GM23338 (cell line): ENCODE measurements around the gene CCDC68. TPM values are rescaled to one million over a fixed set of nuclear protein-coding genes. Genes with fewer than 3 reads are reported as not detected.

Experiments used
- ATAC-seq: fragments of 200-7000 bp; cut with Tn5 transposase; 3 replicates; pipeline ENCODE4 v1.9.1; 2020
- DNase-seq: peaks from one replicate; pipeline ENCODE4 v3.0.0-alpha.2; 2015; ENCODE audit warnings: low spot score
- H2AFZ ChIP-seq: fragments of 200-600 bp; sonication (generic); 2 replicates; pipeline ENCODE4 v1.8.0; 2016; ENCODE audit warnings: antibody characterized with exemption, mild to moderate bottlenecking, moderate library complexity
- H3F3A ChIP-seq: fragments of 200-600 bp; sonication (generic); replicated peaks from 2 replicates; pipeline ENCODE4 v1.8.0; 2017; ENCODE audit warnings: antibody characterized with exemption, mixed run types, low read depth
- H3K27ac ChIP-seq: fragments of 200-600 bp; sonication (generic); 2 replicates; pipeline ENCODE4 v1.6.1; 2016; ENCODE audit warnings: low read depth
- H3K27me3 ChIP-seq: fragments of 200-600 bp; sonication (generic); 2 replicates; pipeline ENCODE4 v1.8.0; 2016; ENCODE audit warnings: mild to moderate bottlenecking, mixed run types, moderate library complexity; ENCODE audit not compliant: insufficient read depth
- H3K36me3 ChIP-seq: fragments of 200-600 bp; sonication (generic); 2 replicates; pipeline ENCODE4 v1.8.0; 2016; ENCODE audit warnings: mild to moderate bottlenecking; ENCODE audit not compliant: insufficient read depth
- H3K4me1 ChIP-seq: fragments of 200-600 bp; sonication (generic); 2 replicates; pipeline ENCODE4 v1.8.0; 2016; ENCODE audit warnings: mild to moderate bottlenecking, moderate library complexity; ENCODE audit not compliant: insufficient read depth
- H3K4me2 ChIP-seq: fragments of 200-600 bp; sonication (generic); 2 replicates; pipeline ENCODE4 v1.7.1; 2017; ENCODE audit warnings: mixed run types
- H3K4me3 ChIP-seq: fragments of 200-600 bp; sonication (generic); 2 replicates; pipeline ENCODE4 v1.6.1; 2016; ENCODE audit warnings: mixed run types
- H3K79me2 ChIP-seq: fragments of 200-600 bp; sonication (generic); replicated peaks from 2 replicates; pipeline ENCODE4 v1.8.0; 2017; ENCODE audit warnings: mild to moderate bottlenecking; ENCODE audit not compliant: insufficient read depth
- H3K9me2 ChIP-seq: fragments of 200-600 bp; sonication (generic); 2 replicates; pipeline ENCODE4 v1.8.0; 2017; ENCODE audit not compliant: insufficient read depth
- H4K20me1 ChIP-seq: fragments of 200-600 bp; sonication (generic); replicated peaks from 2 replicates; pipeline ENCODE4 v1.8.0; 2017; ENCODE audit warnings: mild to moderate bottlenecking; ENCODE audit not compliant: insufficient read depth
- H3K27ac Mint-ChIP-seq: 2 replicates; pipeline ENCODE4 v1.8.0; 2020; ENCODE audit warnings: inconsistent platforms, mild to moderate bottlenecking, moderate library complexity, mixed read lengths
- H3K27me3 Mint-ChIP-seq: 3 replicates; pipeline ENCODE4 v1.8.0; 2022; ENCODE audit warnings: low read depth, mild to moderate bottlenecking, moderate library complexity, mixed read lengths, inconsistent platforms; ENCODE audit not compliant: insufficient read depth, poor library complexity
- H3K36me3 Mint-ChIP-seq: 3 replicates; pipeline ENCODE4 v1.8.0; 2021; ENCODE audit warnings: low read depth, mild to moderate bottlenecking, inconsistent platforms, moderate library complexity, mixed read lengths
- H3K4me1 Mint-ChIP-seq: 3 replicates; pipeline ENCODE4 v1.8.0; 2020; ENCODE audit warnings: mild to moderate bottlenecking, inconsistent platforms, mixed read lengths
- H3K4me3 Mint-ChIP-seq: 3 replicates; pipeline ENCODE4 v1.8.0; 2021; ENCODE audit warnings: moderate library complexity, mild to moderate bottlenecking, inconsistent platforms, mixed read lengths
- H3K9me3 Mint-ChIP-seq: 3 replicates; pipeline ENCODE4 v1.8.0; 2020; ENCODE audit warnings: moderate library complexity, mild to moderate bottlenecking, inconsistent platforms, mixed read lengths
- CTCF ChIP-seq, 2 experiments: fragments of 200-600 bp in 1 of 2; sonication (generic) in 1 of 2; conservative IDR thresholded peaks; 2 replicates each; pipeline versions ENCODE4 v1.5.1 to v1.6.1; 2016 to 2017; ENCODE audit warnings: antibody characterized with exemption in 2 of 2, low read depth in 2 of 2, mild to moderate bottlenecking in 2 of 2, moderate library complexity in 1 of 2
- EZH2 ChIP-seq: fragments of 200-600 bp; sonication (generic); IDR thresholded peaks from one replicate; pipeline ENCODE4 v1.8.0; 2017; ENCODE audit warnings: antibody characterized with exemption, mild to moderate bottlenecking, low read depth; ENCODE audit not compliant: unreplicated experiment
- EZH2phosphoT487 ChIP-seq: fragments of 200-600 bp; sonication (generic); IDR thresholded peaks from one replicate; pipeline ENCODE4 v1.8.1; 2018; ENCODE audit warnings: antibody characterized with exemption; ENCODE audit not compliant: unreplicated experiment
- JUNB ChIP-seq: IDR thresholded peaks from one replicate; pipeline ENCODE4 v1.6.1; 2016; ENCODE audit warnings: antibody characterized with exemption; ENCODE audit not compliant: unreplicated experiment
- POLR2AphosphoS5 ChIP-seq: IDR thresholded peaks from 2 replicates; pipeline ENCODE4 v1.6.1; 2016; ENCODE audit warnings: antibody characterized with exemption, low read depth
- REST ChIP-seq: IDR thresholded peaks from one replicate; pipeline ENCODE4 v1.6.1; 2018; ENCODE audit warnings: antibody characterized with exemption; ENCODE audit not compliant: unreplicated experiment
- STAT1 ChIP-seq: IDR thresholded peaks from one replicate; pipeline ENCODE4 v1.6.1; 2016; ENCODE audit warnings: antibody characterized with exemption; ENCODE audit not compliant: unreplicated experiment
- polyA plus RNA-seq: library from polyadenylated mRNA; unstranded; fragments of >200 nt; fragmentation: Nextera tagmentation; extraction: Ambion mirVana; gene quantifications from 2 replicates; pipeline ENCODE4 v1.2.1, GENCODE V29; 2016
- total RNA-seq: library from RNA; depleted of rRNA; stranded (reverse); fragments of >200 nt; shearing (Covaris generic); gene quantifications from 2 replicates; pipeline ENCODE4 v1.2.3, GENCODE V29; 2014

Gene CCDC68
- total and polyA plus RNA-seq, 2 experiments from 2014 or later, result 1.6 to 3.7 TPM

GRCh38 chr18:55003695-55004094, 44.4 kb upstream of the CCDC68 start:
- H3K36me3 ChIP-seq, result no peaks in the 10 kb centered on the region
- no peak overlapping the region for H3K4me3 Mint-ChIP-seq
- DNase-seq (no peak), ATAC-seq (no peak)
- H3K4me1 ChIP-seq, result peaks cover 9% of the 10 kb centered on the region; the same call in 1 of the 2 replicates
- no peak overlapping the region for H3K4me3 ChIP-seq
- H3K9me3 Mint-ChIP-seq, result no peaks in the 10 kb centered on the region
- no peaks in the 10 kb centered on the region for H3K36me3 Mint-ChIP-seq
- no peak overlapping the region for H3K4me2 ChIP-seq
- H3K9me2 ChIP-seq, result no peaks in the 10 kb centered on the region
- no peak overlapping the region for H3K27ac ChIP-seq
- H3F3A ChIP-seq, result no peaks in the 10 kb centered on the region
- H2AFZ ChIP-seq, result no peak overlapping the region
- H4K20me1 ChIP-seq, result no peaks in the 10 kb centered on the region
- H3K27me3 Mint-ChIP-seq, result no peaks in the 10 kb centered on the region
- no peaks in the 10 kb centered on the region for H3K79me2 ChIP-seq
- H3K27ac Mint-ChIP-seq, result no peak overlapping the region
- TF ChIP-seq POLR2AphosphoS5 (no peak), JUNB (no peak), STAT1 (no peak), CTCF (conservative IDR thresholded peaks at IDR 0.05; ENCODE audit: low read depth in 2 of 2) (no peak), REST (no peak), EZH2 (no peak)
- H3K4me1 Mint-ChIP-seq, result peaks cover 11% of the 10 kb centered on the region
- H3K27me3 ChIP-seq, result no peaks in the 10 kb centered on the region

GRCh38 chr18:55002261-55002660, 43.0 kb upstream of the CCDC68 start:
- H3K4me1 Mint-ChIP-seq, result peaks cover 11% of the 10 kb centered on the region
- no peaks in the 10 kb centered on the region for H3K36me3 Mint-ChIP-seq
- no peaks in the 10 kb centered on the region for H3K36me3 ChIP-seq
- H4K20me1 ChIP-seq, result no peaks in the 10 kb centered on the region
- H3K79me2 ChIP-seq, result no peaks in the 10 kb centered on the region
- H3K27me3 ChIP-seq, result no peaks in the 10 kb centered on the region
- no peak overlapping the region for H2AFZ ChIP-seq
- no peak overlapping the region for H3K27ac Mint-ChIP-seq
- ATAC-seq (no peak), DNase-seq (no peak)
- H3K27ac ChIP-seq, result no peak overlapping the region
- no peak overlapping the region for H3K4me3 Mint-ChIP-seq
- H3F3A ChIP-seq, result no peaks in the 10 kb centered on the region
- H3K9me2 ChIP-seq, result no peaks in the 10 kb centered on the region
- no peak overlapping the region for H3K4me3 ChIP-seq
- no peak overlapping the region for H3K4me2 ChIP-seq
- H3K9me3 Mint-ChIP-seq, result no peaks in the 10 kb centered on the region
- no peaks in the 10 kb centered on the region for H3K27me3 Mint-ChIP-seq
- peaks cover 9% of the 10 kb centered on the region; the same call in 1 of the 2 replicates for H3K4me1 ChIP-seq
- TF ChIP-seq CTCF (conservative IDR thresholded peaks at IDR 0.05; ENCODE audit: low read depth in 2 of 2), result no peak
- no peak for TF ChIP-seq REST
- no peak for TF ChIP-seq EZH2phosphoT487
- no peak for TF ChIP-seq STAT1
